GM19455 (cell line): ENCODE results near the gene OR10A7.
"Not testable (repeated sequence)": the region's sequence is repeated elsewhere in the genome, so short reads cannot be mapped to it uniquely, and the experiment has no call there.

ENCODE experiments used
- ATAC-seq: cut with Tn5 transposase; IDR thresholded peaks from one replicate; pipeline ENCODE4 v1.9.1; 2021; ENCODE audit not compliant: unreplicated experiment

Gene OR10A7

DNA sequence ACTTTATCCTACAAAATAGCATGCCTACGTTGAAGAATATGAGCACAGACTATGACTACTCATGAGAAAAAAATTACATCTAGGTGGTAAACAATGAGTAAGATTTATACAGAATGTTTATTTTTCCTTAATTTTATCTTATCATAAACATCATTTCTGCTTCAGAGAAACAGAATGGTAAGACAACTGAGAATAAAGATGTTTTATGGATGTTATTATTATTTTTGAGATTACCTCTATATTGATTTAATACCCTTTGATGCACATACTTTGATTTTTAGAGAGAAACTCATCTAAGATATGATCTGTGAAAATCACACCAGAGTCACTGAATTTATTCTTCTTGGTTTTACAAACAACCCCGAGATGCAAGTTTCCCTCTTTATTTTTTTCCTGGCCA, at the start of gene OR10A7:
Gene OR10A7 (plus strand): TSS at position 301 of the 400 bp plus-strand sequence. CDS start 0 bp downstream, at position 301.
- no peak for ATAC-seq

DNA sequence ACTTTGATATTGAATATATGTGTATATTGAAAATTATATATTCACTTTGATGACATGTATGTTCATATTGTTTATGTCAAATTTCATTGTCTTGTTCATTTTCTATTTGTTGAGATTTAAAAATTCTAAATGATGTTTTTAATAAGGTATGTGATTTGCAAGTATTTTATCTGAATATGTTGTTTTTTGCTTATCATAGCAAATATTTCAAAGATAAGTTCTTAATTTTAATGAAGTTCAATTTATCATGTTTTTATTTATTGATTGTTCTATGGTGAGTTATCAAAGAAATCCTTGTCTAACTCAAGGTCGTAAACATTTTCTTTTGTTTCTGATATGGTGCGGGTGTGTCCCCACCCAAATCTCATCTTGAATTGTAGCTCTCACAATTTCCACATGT, 49.4 kb upstream of the OR10A7 start:
- no peak for ATAC-seq

DNA sequence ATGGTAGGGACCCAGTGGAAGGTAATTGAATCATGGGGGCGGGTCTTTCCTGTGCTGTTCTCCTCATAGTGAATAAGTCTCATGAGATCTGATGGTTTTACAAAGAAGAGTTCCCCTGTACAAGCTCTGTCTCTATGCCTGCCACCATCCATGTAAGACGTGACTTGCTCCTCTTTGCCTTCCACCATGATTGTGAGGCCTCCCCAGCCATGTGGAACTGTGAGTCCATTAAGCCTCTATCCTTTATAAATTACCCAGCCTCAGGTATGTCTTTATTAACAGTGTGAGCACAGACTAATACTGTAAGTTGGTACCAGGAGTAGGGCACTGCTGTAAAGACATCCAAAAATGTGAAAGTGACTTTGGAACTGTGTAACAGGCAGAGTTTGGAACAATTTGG, 49.0 kb upstream of the OR10A7 start:
- ATAC-seq, result not testable (repeated sequence)

- ATAC-seq, result no peak
These were observed 48.1 kb upstream of the OR10A7 start for GRCh38 chr12:55172686-55173085.

GRCh38 chr12:55173456-55173855, 47.4 kb upstream of the OR10A7 start:
- ATAC-seq, result no peak

- ATAC-seq, result no peak
These were observed 32.3 kb upstream of the OR10A7 start for GRCh38 chr12:55188573-55188972.

GRCh38 chr12:55188974-55189556, 31.8 kb upstream of the OR10A7 start:
- peak; percentile 85 for ATAC-seq

DNA sequence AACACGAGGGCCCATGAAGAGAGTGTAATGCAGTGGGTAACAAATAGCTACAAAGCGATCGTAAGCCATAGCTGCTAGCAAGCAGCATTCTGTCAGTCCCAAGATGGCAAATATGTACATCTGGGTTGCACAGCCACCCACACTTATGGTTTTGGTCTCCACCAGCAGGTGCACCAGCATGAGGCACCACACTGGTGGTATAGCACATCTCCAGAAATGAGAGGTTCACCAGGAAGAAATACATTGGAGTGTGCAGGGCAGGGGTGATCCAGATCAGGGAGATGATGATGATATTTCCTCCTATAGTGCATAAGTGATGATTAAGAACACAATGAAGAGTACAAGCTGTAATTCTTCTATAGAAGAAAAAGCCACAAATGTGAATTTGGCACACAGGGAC, 26.4 kb upstream of the OR10A7 start:
- ATAC-seq, result no peak

- ATAC-seq, result no peak
These were observed 5.7 kb downstream of the OR10A7 start for GRCh38 chr12:55226523-55226922.

GRCh38 chr12:55227643-55228042, 6.8 kb downstream of the OR10A7 start:
- no peak for ATAC-seq

- ATAC-seq, result no peak
These were observed 23.5 kb downstream of the OR10A7 start, which contains the start of gene OR6C74 for GRCh38 chr12:55244309-55244708. Gene OR6C74, plus strand, starts transcription at chr12:55244609. Its CDS starts 2,679 bp downstream, at chr12:55247288.

- no peak for ATAC-seq
These were observed 25.3 kb downstream of the OR10A7 start for GRCh38 chr12:55246159-55246558.

GRCh38 chr12:55250944-55251343, 30.1 kb downstream of the OR10A7 start:
- ATAC-seq, result no peak

DNA sequence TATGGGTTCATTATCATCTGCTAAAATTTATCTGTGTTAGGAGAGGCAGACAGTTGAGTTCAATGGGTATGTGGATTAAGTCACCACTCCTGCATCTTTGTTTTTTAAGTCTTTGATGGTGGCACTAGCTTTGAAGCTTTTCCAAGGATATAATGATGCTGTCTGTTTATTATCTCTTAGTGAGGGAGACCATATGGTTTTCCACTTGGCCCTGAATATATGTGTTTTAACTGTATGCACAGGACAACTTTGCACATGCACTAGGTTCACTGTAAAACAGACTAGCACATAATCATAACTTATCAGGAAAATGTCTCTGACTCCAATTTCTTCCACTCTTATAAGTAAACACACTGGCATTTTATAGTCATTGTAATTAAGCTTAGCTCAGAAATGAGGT, 32.5 kb downstream of the OR10A7 start:
- ATAC-seq, result no peak

- no peak for ATAC-seq
These were observed 36.0 kb downstream of the OR10A7 start for GRCh38 chr12:55256831-55257230.

GRCh38 chr12:55258303-55258702, 37.5 kb downstream of the OR10A7 start:
- no peak for ATAC-seq
